MM.1S (cell line): ENCODE results near the gene FGF12.

ENCODE experiments used
- CTCF ChIP-seq: fragments of 300-600 bp; sonication (generic); IDR thresholded peaks from 2 replicates; pipeline ENCODE4 v1.5.1; 2016; ENCODE audit warnings: antibody characterized with exemption, low read length, mixed read lengths
- EZH2phosphoT487 ChIP-seq: fragments of 300-600 bp; sonication (generic); IDR thresholded peaks from 2 replicates; pipeline ENCODE4 v1.6.1; 2018; ENCODE audit warnings: antibody characterized with exemption, low read length

GRCh38 chr3:192168202-192168601, 559.1 kb downstream of the FGF12 start:
- no peak for TF ChIP-seq CTCF
- TF ChIP-seq EZH2phosphoT487, result no peak
